ACHN (cell line): Measurements from ENCODE around the gene RBSN.
"Not testable (repeated sequence)": the region's sequence is repeated elsewhere in the genome, so short reads cannot be mapped to it uniquely, and the experiment has no call there.

ENCODE experiments used
- DNase-seq: peaks from one replicate; pipeline ENCODE4 v3.0.0-alpha.2; 2015
- in situ Hi-C: cut with HindIII; loops from 2 replicates; pipeline ENCODE4 v1.10.0; 2017; ENCODE audit warnings: low sequenced_read_pairs, low pct_ligation_motif_present, low pct_unique_long_range_greater_than_20kb

Gene RBSN

DNA sequence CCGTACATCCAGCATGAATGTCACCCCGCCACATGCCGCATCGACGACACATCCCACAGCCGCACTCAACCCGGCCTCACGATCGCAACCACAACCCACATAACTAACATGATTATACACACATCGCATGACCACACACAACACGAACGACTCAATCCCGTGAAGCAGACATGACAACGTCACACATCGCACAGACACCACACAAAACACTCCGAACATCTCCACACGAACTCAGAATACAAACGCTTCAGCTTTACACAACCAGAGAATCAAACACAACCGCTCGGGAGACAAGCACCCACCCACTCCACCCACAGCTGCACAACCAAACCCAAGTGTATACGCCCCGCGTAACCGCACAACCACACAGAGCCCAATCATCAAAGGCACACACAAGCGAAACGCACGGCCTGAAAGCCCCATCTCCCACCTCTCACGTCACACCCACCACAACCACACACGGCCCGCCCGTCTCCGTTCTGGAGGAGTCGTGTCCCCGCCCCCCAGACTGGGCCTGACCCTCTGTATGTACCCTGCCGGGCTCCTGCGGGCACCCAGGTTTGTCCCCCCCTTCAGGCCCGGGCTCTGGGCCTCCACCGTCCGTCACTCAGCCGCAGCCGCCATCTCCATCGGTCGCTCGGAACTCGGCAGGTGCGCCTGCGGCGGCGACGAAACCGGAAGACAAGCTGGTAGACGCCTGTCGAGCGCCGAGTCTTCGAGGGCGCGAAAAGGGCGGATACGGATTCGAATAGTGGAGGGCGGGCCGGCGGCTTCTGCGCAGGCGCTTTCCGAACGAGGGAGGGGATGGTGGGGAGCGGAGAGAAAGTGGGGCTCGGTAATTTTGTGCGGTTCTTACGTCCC is at the start of gene RBSN:
Gene RBSN (minus strand): TSS at position 646 of the 861 bp plus-strand sequence. CDS start 3,028 bp downstream, outside the sequence.
- peak; percentile 95 for DNase-seq
- in situ Hi-C loops = no loop called here

DNA sequence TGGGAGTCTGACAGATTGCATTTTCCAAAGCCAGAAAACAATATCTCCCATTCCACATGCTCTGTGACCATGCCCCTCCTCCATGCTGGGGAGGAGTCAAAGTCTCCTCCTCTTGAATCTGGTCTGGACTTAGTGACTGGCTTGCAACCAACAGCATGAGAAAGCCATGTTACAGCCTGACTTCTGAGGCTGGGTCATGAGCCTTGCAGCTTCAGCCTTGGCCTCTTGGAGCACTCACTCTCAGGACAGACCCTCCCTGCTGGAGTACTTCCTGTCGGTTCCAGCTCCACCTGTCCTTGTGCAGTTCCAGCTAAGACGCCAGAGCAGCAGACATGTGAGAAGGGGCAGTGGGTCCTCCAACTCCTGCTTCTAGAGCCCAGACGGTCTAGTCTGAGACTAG is 49.7 kb upstream of the RBSN start:
- in situ Hi-C loops = no loop called here
- DNase-seq = peak; percentile 13

GRCh38 chr3:15136885-15137284 is 37.9 kb upstream of the RBSN start:
- DNase-seq, in situ Hi-C loops: not testable (repeated sequence)

GRCh38 chr3:15134968-15135367 is 36.0 kb upstream of the RBSN start:
- DNase-seq, in situ Hi-C loops: not testable (repeated sequence)

- DNase-seq, in situ Hi-C loops: not testable (repeated sequence)
Observed at GRCh38 chr3:15128403-15128802, 29.5 kb upstream of the RBSN start.

GRCh38 chr3:15126975-15127374 is 28.0 kb upstream of the RBSN start:
- DNase-seq, in situ Hi-C loops: not testable (repeated sequence)

DNA sequence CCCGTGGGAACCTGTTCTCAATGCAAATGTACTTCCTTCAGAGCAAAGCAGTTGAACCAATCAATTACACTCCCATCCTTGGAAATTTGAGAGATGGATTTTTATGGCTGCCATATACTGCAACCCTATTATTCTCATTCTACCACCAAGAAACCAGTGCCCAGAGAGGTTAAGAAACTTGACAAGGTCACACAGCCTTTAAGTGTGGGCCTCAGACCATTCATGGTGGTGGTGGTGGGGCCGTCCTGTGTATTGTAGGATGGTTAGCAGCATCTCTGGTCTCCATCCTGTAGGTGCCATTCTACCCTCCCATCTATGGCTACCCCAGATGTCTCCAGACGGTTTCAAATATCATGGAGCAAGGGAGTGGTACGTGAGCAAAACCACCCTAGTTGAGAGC is 23.4 kb upstream of the RBSN start:
- in situ Hi-C loops = no loop called here

DNA sequence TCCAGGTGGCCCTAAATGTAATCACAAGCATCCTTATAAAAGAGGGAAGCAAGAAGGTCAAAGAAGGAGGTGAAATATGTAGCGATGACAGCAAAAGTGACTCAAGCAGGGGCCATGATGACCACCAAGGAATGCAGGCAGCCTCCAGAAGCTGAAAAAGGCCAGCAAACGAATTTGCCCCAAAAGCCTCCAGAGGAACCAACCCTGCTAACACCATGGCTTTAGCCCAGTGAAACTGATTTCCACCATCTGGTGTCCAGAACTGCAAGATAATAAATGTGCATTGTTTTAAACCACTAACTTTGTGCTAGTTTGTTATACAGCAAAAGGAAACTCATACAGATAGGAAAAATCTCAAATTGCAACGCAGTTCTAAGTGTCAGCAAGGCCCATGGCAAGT is 23.0 kb upstream of the RBSN start:
- in situ Hi-C loops = no loop called here
- DNase-seq = no peak

More for the DNA sequence above, 23.4 kb upstream of the RBSN start:
- DNase-seq = no peak

GRCh38 chr3:15120986-15121385 is 22.0 kb upstream of the RBSN start:
- in situ Hi-C loops = no loop called here
- no peak for DNase-seq

DNA sequence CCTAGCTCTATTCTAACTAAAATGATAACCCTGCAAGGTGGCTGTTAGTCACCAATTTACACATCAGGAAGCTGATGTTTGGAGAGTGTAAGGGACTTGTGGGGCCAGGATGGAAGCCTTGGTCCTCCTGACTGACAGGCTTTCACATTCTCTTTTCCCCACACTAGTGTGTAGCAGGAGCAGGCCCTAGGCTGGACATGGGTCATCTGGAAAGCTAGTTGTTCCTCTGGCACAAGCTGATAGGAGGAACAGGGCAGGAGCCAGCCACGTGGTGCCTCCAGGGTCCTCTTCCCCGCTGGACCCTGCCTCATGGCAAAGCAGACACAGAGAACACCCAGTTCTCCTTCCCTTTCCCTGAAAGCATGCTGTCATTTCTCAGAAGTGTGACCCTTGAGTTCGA is 18.1 kb upstream of the RBSN start:
- DNase-seq = no peak
- in situ Hi-C loops = no loop called here

- in situ Hi-C loops = no loop called here
- no peak for DNase-seq
Observed at GRCh38 chr3:15116032-15116669, 17.2 kb upstream of the RBSN start.

DNA sequence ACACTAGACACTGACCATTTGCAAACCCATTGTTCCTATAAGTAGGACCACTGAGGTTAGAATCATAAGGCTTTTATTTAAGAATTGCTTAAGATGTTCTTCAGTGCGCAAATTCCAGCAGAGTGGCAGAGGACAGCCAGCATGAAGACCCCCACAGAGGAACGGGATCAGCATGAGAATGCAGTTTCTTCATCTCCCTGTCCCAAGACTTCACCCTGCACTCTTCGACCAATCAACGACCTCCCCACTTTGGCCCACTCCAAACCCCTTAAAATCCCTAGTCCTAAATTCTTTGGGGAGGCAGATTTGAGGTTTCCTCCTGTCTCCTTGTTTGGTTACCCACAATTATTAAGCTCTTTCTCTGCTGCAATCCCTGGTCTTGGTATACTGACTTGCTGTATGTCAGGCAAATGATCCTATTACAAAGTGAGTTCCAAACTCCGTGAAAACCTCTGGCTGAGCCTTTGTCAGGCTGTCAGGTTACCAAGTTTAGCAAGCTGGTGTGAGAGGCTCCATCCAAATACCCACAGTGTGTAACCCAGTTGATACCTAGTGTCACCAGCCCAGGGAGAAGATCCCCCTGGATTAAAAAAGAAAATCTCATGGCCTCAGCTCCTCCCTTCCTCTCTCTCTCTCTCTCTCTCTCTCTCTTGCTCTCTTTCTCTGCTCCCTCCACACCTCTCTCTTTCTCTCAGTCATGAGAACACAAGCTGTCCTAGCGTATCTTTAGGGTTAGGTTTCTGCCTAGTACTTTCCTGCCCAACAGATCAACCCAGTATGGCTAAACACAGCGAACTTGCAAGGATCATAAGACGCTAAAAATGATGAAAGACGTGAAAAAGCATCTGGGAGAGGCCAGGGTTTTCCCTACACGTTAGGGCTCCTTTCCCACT is 15.8 kb upstream of the RBSN start:
- in situ Hi-C loops = no loop called here
- DNase-seq = no peak

GRCh38 chr3:15113884-15114283 is 14.9 kb upstream of the RBSN start:
- no peak for DNase-seq
- in situ Hi-C loops = no loop called here

DNA sequence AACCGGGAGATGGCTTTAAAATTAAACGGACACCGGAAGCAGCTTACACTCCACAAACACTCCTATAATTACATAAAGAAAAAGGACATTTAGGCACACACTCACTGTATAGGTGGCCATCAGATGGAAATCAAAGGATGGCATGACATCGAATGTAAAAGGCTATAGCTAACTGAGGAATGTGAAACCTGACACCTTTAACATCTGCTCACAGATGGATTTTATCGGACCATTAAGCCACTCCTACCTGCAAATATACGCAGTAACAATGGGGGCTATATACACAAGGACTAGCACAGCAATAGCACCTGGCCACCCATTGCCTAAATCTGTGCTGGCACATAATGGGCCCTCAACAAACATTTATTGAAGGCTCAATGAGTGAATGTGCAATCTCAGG is 14.5 kb upstream of the RBSN start:
- DNase-seq = no peak
- in situ Hi-C loops = no loop called here

DNA sequence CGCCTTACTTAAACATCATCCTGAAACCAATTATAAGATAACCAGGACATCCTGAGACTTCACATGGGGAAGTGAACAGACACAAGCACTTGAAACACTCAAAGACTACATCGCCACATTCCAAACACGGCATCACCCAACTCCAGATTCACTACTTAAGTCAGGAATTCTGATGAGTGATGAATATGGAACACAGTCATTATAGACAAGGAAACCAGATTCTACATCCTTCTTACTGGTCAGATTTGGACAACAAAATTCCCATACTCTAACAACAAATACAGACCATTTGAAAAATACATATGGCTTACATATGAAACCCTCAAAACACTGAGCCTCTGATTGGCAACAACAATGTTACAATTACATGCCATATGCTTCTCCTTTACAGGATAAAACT is 13.1 kb upstream of the RBSN start:
- DNase-seq = no peak
- in situ Hi-C loops = no loop called here

GRCh38 chr3:15110206-15110605 is 11.3 kb upstream of the RBSN start:
- no peak for DNase-seq

DNA sequence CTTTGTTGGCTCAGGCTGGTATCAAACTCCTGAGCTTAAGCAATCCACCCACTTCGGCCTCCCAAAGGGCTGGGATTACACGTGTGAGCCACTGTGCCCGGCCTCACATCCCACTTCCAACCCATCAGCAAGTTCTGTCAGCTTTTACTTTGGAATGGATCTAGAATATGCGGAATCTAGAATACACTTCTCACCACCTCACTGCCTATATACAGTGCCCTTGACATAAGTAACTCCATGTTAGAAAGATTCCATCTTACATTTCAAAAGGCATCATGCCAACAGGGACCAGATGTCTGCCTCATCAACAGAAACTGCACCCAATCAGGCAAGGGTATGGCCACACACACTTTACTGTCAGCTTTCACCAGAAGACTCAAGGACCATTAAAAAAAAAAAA is 9.9 kb upstream of the RBSN start:
- in situ Hi-C loops = no loop called here

More at GRCh38 chr3:15110206-15110605, 11.3 kb upstream of the RBSN start:
- in situ Hi-C loops = no loop called here

GRCh38 chr3:15108082-15108545 is 9.2 kb upstream of the RBSN start:
- in situ Hi-C loops = no loop called here

More for the DNA sequence above, 9.9 kb upstream of the RBSN start:
- DNase-seq = no peak

More at GRCh38 chr3:15108082-15108545, 9.2 kb upstream of the RBSN start:
- DNase-seq = peak; percentile 61
